Caki2 (cell line): ENCODE results near the gene IGF1. TPM values are rescaled to one million over a fixed set of nuclear protein-coding genes. Genes with fewer than 3 reads are reported as not detected.

Experiments used
- DNase-seq: peaks from one replicate; pipeline ENCODE4 v3.0.0-alpha.2; 2015; ENCODE audit warnings: low read depth
- in situ Hi-C: cut with HindIII; loops from 2 replicates; pipeline ENCODE4 v1.10.0; 2016; ENCODE audit warnings: low sequenced_read_pairs, low pct_unique_long_range_greater_than_20kb, mixed read lengths
- total RNA-seq: library from RNA; depleted of rRNA; stranded (reverse); fragments of >200 nt; shearing (Covaris generic); gene quantifications from 2 replicates; pipeline ENCODE4 v1.2.3, GENCODE V29; 2014; ENCODE audit warnings: low replicate concordance

The IGF1 gene
- total RNA-seq, 1 experiment from 2014 or later, result not detected

GRCh38 chr12:102417055-102417454, 63.3 kb downstream of the IGF1 start:
- in situ Hi-C loops, result no loop called here
- DNase-seq, result no peak

- no peak for DNase-seq
- in situ Hi-C loops, result no loop called here
Measured at GRCh38 chr12:102415515-102415914, 64.8 kb downstream of the IGF1 start.

- in situ Hi-C loops, result no loop called here
- no peak for DNase-seq
Measured at GRCh38 chr12:102413396-102413795, 67.0 kb downstream of the IGF1 start.

- DNase-seq, result no peak
- in situ Hi-C loops, result no loop called here
Measured at GRCh38 chr12:102410511-102410910, 69.9 kb downstream of the IGF1 start.

GRCh38 chr12:102408487-102409297, 71.7 kb downstream of the IGF1 start:
- no peak for DNase-seq
- in situ Hi-C loops, result no loop called here

- DNase-seq, result no peak
- in situ Hi-C loops, result no loop called here
Measured at GRCh38 chr12:102407776-102408486, 72.4 kb downstream of the IGF1 start.

- in situ Hi-C loops, result no loop called here
- DNase-seq, result peak; percentile 40
Measured at GRCh38 chr12:102406033-102406584, 74.3 kb downstream of the IGF1 start.

GRCh38 chr12:102401087-102401486, 79.3 kb downstream of the IGF1 start:
- DNase-seq, result no peak
- in situ Hi-C loops, result no loop called here

- in situ Hi-C loops, result no loop called here
- no peak for DNase-seq
Measured at GRCh38 chr12:102399653-102400052, 80.7 kb downstream of the IGF1 start.

- no peak for DNase-seq
- in situ Hi-C loops, result no loop called here
Measured at GRCh38 chr12:102396276-102396675, 84.1 kb downstream of the IGF1 start.

- in situ Hi-C loops, result no loop called here
- DNase-seq, result no peak
Measured at GRCh38 chr12:102394200-102394599, 86.2 kb downstream of the IGF1 start.

- in situ Hi-C loops, result no loop called here
- no peak for DNase-seq
Measured at GRCh38 chr12:102390068-102390467, 90.3 kb downstream of the IGF1 start.

GRCh38 chr12:102388469-102388868, 91.9 kb downstream of the IGF1 start:
- in situ Hi-C loops, result no loop called here
- no peak for DNase-seq

GRCh38 chr12:102385343-102385742, 95.0 kb downstream of the IGF1 start:
- in situ Hi-C loops, result no loop called here
- DNase-seq, result no peak

- in situ Hi-C loops, result no loop called here
- no peak for DNase-seq
Measured at GRCh38 chr12:102379346-102380162, 100.8 kb downstream of the IGF1 start.

GRCh38 chr12:102376781-102377180, 103.6 kb downstream of the IGF1 start:
- DNase-seq, result no peak
- in situ Hi-C loops, result no loop called here

GRCh38 chr12:102376181-102376747, 104.1 kb downstream of the IGF1 start:
- in situ Hi-C loops, result no loop called here
- DNase-seq, result no peak

- in situ Hi-C loops, result no loop called here
- no peak for DNase-seq
Measured at GRCh38 chr12:102374190-102374589, 106.2 kb downstream of the IGF1 start.
